OCI-LY3 (cell line): Measurements from ENCODE around the gene IP6K1.

ENCODE experiments used
- H2AFZ ChIP-seq: fragments of 200-600, 300-600 bp; shearing (Covaris generic); 2 replicates; pipeline ENCODE4 v1.6.0; 2014; ENCODE audit warnings: antibody characterized with exemption, low read depth, low read length
- H3K27ac ChIP-seq: fragments of 200-600, 300-600 bp; sonication (generic); 2 replicates; pipeline ENCODE4 v1.5.1; 2014; ENCODE audit warnings: mild to moderate bottlenecking, low read length, moderate library complexity, mixed read lengths
- H3K27me3 ChIP-seq: fragments of 200-600, 300-600 bp; sonication (generic); 2 replicates; pipeline ENCODE4 v1.6.1; 2014; ENCODE audit warnings: low read depth, low read length, mixed read lengths
- H3K36me3 ChIP-seq: fragments of 200-600, 300-600 bp; sonication (generic); replicated peaks from 2 replicates; pipeline ENCODE3; 2014; ENCODE audit warnings: low read depth, low read length, mixed read lengths
- H3K4me1 ChIP-seq: fragments of 300-600, 200-600 bp; sonication (generic); 2 replicates; pipeline ENCODE4 v1.6.1; 2014; ENCODE audit warnings: low read length, mixed read lengths
- H3K4me2 ChIP-seq: fragments of 200-600, 300-600 bp; sonication (generic); 2 replicates; pipeline ENCODE4 v1.6.1; 2014; ENCODE audit warnings: low read length, mixed read lengths
- H3K4me3 ChIP-seq: fragments of 300-600, 200-600 bp; sonication (generic); 2 replicates; pipeline ENCODE4 v1.5.1; 2014; ENCODE audit warnings: antibody characterized with exemption, mild to moderate bottlenecking, low read length, moderate library complexity
- H3K79me2 ChIP-seq: fragments of 300-600, 200-600 bp; shearing (Covaris generic); 2 replicates; pipeline ENCODE4 v1.6.1; 2014; ENCODE audit warnings: mild to moderate bottlenecking, low read length, mixed read lengths
- H3K9ac ChIP-seq: fragments of 300-600, 200-600 bp; shearing (Covaris generic); 2 replicates; pipeline ENCODE4 v1.6.0; 2014; ENCODE audit warnings: mild to moderate bottlenecking, low read length, moderate library complexity
- H3K9me3 ChIP-seq: fragments of 200-600, 300-600 bp; shearing (Covaris generic); 2 replicates; pipeline ENCODE4 v1.6.1; 2014; ENCODE audit warnings: low read length, mixed read lengths; ENCODE audit not compliant: insufficient read depth
- H4K20me1 ChIP-seq: fragments of 200-600, 300-600 bp; sonication (generic); 2 replicates; pipeline ENCODE4 v1.6.1; 2016; ENCODE audit warnings: low read length, mixed read lengths; ENCODE audit not compliant: insufficient read depth
- EZH2phosphoT487 ChIP-seq: fragments of 200-600 bp; shearing (Covaris generic); IDR thresholded peaks from 2 replicates; pipeline ENCODE4 v1.6.1; 2018; ENCODE audit warnings: antibody characterized with exemption, mixed run types, low read depth
- TF ChIP-seq, protein P1 (sequence below): fragments of 200-600, 300-600 bp; sonication (generic); IDR thresholded peaks from 2 replicates; pipeline ENCODE4 v1.5.1; 2014; ENCODE audit warnings: antibody characterized with exemption, low read length, low read depth

The IP6K1 gene

DNA sequence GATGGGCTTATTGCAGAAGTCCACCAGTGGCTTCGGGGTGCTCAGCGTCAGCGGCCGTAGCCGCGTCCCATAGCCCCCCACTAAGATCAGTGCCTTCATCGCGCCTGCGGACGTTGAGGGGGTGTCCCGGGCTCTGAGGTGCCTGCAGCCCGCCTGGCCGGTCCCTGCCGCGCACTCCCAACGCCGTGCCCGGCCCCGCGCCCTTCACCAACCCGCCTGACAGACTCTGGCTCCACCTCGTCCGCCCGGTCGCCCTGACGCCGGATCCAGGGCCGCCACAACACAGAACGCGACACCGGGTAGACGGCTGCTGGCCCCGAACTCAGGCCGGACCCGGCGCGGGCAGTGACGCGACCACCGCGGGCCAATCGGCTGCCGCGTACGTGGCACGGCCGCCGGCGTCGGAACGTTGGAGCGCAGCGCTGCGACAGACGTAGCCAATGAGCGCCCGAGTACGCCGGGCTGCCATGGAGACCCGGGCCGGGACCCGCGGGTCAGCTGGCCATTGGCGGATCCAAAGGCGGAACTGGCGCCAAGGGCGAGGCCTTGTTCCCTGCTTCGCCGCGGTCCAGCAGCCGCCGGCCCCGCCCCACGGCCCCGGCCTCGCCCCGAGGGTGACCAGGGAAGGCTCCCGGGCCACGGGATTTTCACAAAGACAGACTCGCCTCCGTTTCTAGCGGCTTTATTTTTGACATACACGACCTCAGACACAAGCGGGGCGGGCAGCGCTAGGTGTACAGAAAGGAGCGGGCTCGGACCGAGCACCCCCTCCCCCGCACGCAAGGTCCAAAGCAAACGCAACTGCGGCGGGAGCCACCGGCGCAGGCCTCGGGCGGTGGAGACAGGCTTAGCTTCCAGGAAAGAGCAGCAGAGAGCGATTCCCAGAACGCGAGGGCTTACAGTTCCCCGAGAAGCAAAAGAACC, 62.5 kb downstream of the IP6K1 start, which contains the start of gene GMPPB:
GMPPB (minus strand) TSS at position 324 of the 924 bp plus-strand sequence; CDS start at position 99, 225 bp downstream.
- Histone ChIP-seq H4K20me1 (no peaks in the 10 kb centered on the region), H3K27me3 (no peaks in the 10 kb centered on the region), H3K9me3 (no peaks in the 10 kb centered on the region), H2AFZ (peak within 1 kb of the TSS; percentile 63), H3K36me3 (peaks cover 44% of the 10 kb centered on the region), H3K9ac (peak within 1 kb of the TSS; percentile 98), H3K79me2 (peaks cover 25% of the 10 kb centered on the region), H3K4me3 (peak within 1 kb of the TSS; percentile 93), H3K4me1 (peaks cover 17% of the 10 kb centered on the region), H3K4me2 (peak within 1 kb of the TSS; percentile 94), H3K27ac (peak within 1 kb of the TSS; percentile 85)
- TF ChIP-seq EZH2phosphoT487: no peak
- TF ChIP-seq, protein P1, sequence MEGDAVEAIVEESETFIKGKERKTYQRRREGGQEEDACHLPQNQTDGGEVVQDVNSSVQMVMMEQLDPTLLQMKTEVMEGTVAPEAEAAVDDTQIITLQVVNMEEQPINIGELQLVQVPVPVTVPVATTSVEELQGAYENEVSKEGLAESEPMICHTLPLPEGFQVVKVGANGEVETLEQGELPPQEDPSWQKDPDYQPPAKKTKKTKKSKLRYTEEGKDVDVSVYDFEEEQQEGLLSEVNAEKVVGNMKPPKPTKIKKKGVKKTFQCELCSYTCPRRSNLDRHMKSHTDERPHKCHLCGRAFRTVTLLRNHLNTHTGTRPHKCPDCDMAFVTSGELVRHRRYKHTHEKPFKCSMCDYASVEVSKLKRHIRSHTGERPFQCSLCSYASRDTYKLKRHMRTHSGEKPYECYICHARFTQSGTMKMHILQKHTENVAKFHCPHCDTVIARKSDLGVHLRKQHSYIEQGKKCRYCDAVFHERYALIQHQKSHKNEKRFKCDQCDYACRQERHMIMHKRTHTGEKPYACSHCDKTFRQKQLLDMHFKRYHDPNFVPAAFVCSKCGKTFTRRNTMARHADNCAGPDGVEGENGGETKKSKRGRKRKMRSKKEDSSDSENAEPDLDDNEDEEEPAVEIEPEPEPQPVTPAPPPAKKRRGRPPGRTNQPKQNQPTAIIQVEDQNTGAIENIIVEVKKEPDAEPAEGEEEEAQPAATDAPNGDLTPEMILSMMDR: no peak

DNA sequence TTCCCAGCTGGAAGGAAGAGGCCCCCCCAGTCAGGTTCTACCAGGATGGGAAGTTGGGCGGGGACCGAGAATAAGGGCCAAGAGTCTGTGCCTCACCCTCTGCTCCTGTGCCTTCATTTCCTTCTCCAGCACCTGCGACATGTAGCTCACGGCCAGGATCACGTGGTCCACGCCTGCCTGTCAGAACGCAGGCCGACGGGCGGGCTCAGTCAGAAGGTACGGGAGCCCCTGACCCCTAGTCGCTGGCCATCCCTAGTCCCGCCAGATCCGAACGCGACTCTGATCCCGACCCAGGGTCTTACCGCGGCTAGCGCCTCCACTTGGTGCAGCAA, 63.1 kb downstream of the IP6K1 start:
- Histone ChIP-seq H3K4me1 (peaks cover 17% of the 10 kb centered on the region), H3K4me3 (peak overlapping the region; percentile 93), H3K36me3 (peaks cover 49% of the 10 kb centered on the region), H3K9me3 (no peaks in the 10 kb centered on the region), H4K20me1 (no peaks in the 10 kb centered on the region), H2AFZ (peak overlapping the region; percentile 41; the same call in 1 of the 2 replicates), H3K9ac (peak overlapping the region; percentile 98), H3K27me3 (no peaks in the 10 kb centered on the region), H3K79me2 (peaks cover 25% of the 10 kb centered on the region), H3K27ac (peak overlapping the region; percentile 78), H3K4me2 (peak overlapping the region; percentile 93)
- TF ChIP-seq, protein P1: no peak
- TF ChIP-seq EZH2phosphoT487: no peak

DNA sequence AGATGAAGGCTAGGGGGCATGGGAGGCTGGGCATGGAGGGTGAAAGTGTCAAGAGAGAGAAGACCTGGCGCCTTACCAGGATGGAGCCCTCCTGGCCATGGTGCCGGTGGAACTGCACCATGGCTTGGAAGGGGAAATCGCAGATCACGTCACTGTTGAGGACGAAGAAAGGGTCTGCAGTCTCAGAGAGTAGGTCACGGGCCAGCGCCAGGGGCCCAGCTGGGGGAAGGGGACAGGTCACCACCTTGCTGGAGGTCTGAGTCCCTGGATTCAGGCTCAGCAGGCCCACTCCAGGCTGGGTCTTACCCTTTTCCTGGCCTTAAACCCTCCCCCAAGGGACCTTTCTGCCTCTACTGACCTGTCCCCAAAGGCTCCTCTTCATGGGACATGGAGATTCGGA, 63.4 kb downstream of the IP6K1 start:
- peak overlapping the region; percentile 93 for H3K4me3 ChIP-seq

More for the DNA sequence above, 63.4 kb downstream of the IP6K1 start:
- Histone ChIP-seq H3K27ac (peak overlapping the region; percentile 78), H3K9me3 (no peaks in the 10 kb centered on the region), H3K36me3 (peaks cover 53% of the 10 kb centered on the region), H3K4me1 (peaks cover 17% of the 10 kb centered on the region), H3K9ac (peak overlapping the region; percentile 98), H3K4me2 (peak overlapping the region; percentile 93), H4K20me1 (no peaks in the 10 kb centered on the region), H3K27me3 (no peaks in the 10 kb centered on the region), H3K79me2 (peaks cover 25% of the 10 kb centered on the region), H2AFZ (no peak overlapping the region)
- TF ChIP-seq, protein P1: no peak
